HepG2 (cell line): ENCODE data around the gene MYBL2. TPM values are rescaled to one million over a fixed set of nuclear protein-coding genes. Genes with fewer than 3 reads are reported as not detected.

Experiments
- ATAC-seq: fragments of 200-7000 bp; cut with Tn5 transposase; 3 replicates; pipeline ENCODE4 v1.9.1; 2020; ENCODE audit warnings: mild to moderate bottlenecking, moderate library complexity
- BruUV-seq: library from RNA; stranded (reverse); fragments of 400-500 nt; replicated peaks from 2 replicates; lab custom pipeline; 2021; lab: Mats Ljungman, UMichigan
- CTCF ChIA-PET: fragments of 300-600 bp; formaldehyde crosslinking; extraction: SDS; loops from one replicate; lab custom pipeline; 2021; ENCODE audit warnings: low total read pairs, inconsistent platforms, low intra/inter-chr PET ratio; lab: Yijun Ruan, JAX
- POLR2A ChIA-PET: fragments of 350-600 bp; sonication (Branson Sonifier 250); formaldehyde crosslinking; loops from one replicate; lab custom pipeline; 2020; ENCODE audit warnings: antibody characterized with exemption, inconsistent platforms; lab: Yijun Ruan, JAX
- DNase-seq: peaks from one replicate; pipeline ENCODE4 v3.0.0-alpha.2; 2015; ENCODE audit warnings: low spot score
- FAIRE-seq: peaks from 3 replicates; lab custom pipeline; 2011; peaks lifted over from hg19 to GRCh38; lab: Jason Lieb, UNC
- H2AFZ ChIP-seq: one replicate; pipeline ENCODE4 v1.6.1; 2011; ENCODE audit warnings: low read length, inconsistent platforms
- H3K27ac ChIP-seq: fragments of 300-600 bp; 3 replicates; pipeline ENCODE4 v1.8.0; 2011; ENCODE audit warnings: mixed run types, mild to moderate bottlenecking, mixed read lengths, low read length, inconsistent platforms; ENCODE audit not compliant: insufficient read depth; ENCODE audit errors: extremely low read length
- H3K27me3 ChIP-seq, 2 experiments: fragments of 200-600 bp in 1 of 2; 2 replicates in 1 of 2; 3 replicates in 1 of 2; pipeline versions ENCODE4 v1.6.0 to v1.8.0; 2011; ENCODE audit warnings: low read length in 2 of 2, mild to moderate bottlenecking in 2 of 2, moderate library complexity in 2 of 2, inconsistent platforms in 1 of 2; ENCODE audit not compliant: insufficient read depth in 2 of 2, control insufficient read depth in 1 of 2
- H3K36me3 ChIP-seq, 2 experiments: fragments of 200-600 bp in 1 of 2; replicated peaks in 1 of 2; 2 replicates in 1 of 2; 3 replicates in 1 of 2; pipeline versions ENCODE4 v1.5.1 to v1.8.0; 2011; ENCODE audit warnings: low read length in 2 of 2, inconsistent platforms in 1 of 2; ENCODE audit not compliant: insufficient read depth in 2 of 2, control insufficient read depth in 1 of 2
- H3K4me1 ChIP-seq: 2 replicates; pipeline ENCODE4 v1.5.1; 2012; ENCODE audit warnings: low read length, inconsistent platforms; ENCODE audit not compliant: insufficient read depth
- H3K4me2 ChIP-seq: 2 replicates; pipeline ENCODE4 v1.6.0; 2011; ENCODE audit warnings: low read depth, low read length, inconsistent platforms
- H3K4me3 ChIP-seq, 3 experiments: fragments of 200-600 bp in 1 of 3; sonication (generic), shearing (Covaris generic) in 1 of 3; replicated peaks in 1 of 3; 2 replicates each; pipeline ENCODE4 v1.5.1; 2011 to 2016; ENCODE audit warnings: low read length in 3 of 3, inconsistent platforms in 2 of 3, low read depth in 2 of 3, mild to moderate bottlenecking in 2 of 3, control low read depth in 1 of 3, mixed read lengths in 1 of 3; ENCODE audit not compliant: insufficient read depth in 1 of 3
- H3K79me2 ChIP-seq: one replicate; pipeline ENCODE4 v1.6.1; 2011; ENCODE audit warnings: low read length, inconsistent platforms; ENCODE audit not compliant: insufficient read depth
- H3K9ac ChIP-seq: 2 replicates; pipeline ENCODE4 v1.6.0; 2011; ENCODE audit warnings: mild to moderate bottlenecking, low read depth, low read length, inconsistent platforms; ENCODE audit not compliant: insufficient read depth
- H3K9me3 ChIP-seq: 2 replicates; pipeline ENCODE4 v1.5.1; 2012; ENCODE audit warnings: mild to moderate bottlenecking, low read length
- H4K20me1 ChIP-seq: 2 replicates; pipeline ENCODE4 v1.6.0; 2011; ENCODE audit warnings: inconsistent platforms, mild to moderate bottlenecking, low read length, moderate library complexity; ENCODE audit not compliant: insufficient read depth
- AGO2 ChIP-seq: fragments of 200-400 bp; formaldehyde crosslinking; optimal IDR thresholded peaks from 2 replicates; pipeline ENCODE3; 2017; ENCODE audit warnings: mild to moderate bottlenecking, low read depth, low read length, moderate library complexity
- AHR ChIP-seq: IDR thresholded peaks from 2 replicates; pipeline ENCODE4 v1.6.1; 2018; ENCODE audit warnings: missing genetic modification reagents, missing compliant biosample characterization
- CBFB ChIP-seq: sonication (generic); formaldehyde crosslinking; IDR thresholded peaks from 2 replicates; pipeline ENCODE4 v1.4.0; 2020; ENCODE audit warnings: missing genetic modification reagents
- CENPBD1 ChIP-seq: sonication (generic); formaldehyde crosslinking; IDR thresholded peaks from 2 replicates; pipeline ENCODE4 v1.8.0; 2022; ENCODE audit warnings: missing genetic modification reagents, low read depth, mild to moderate bottlenecking, borderline replicate concordance
- DZIP1 ChIP-seq: sonication (generic); formaldehyde crosslinking; IDR thresholded peaks from 2 replicates; pipeline ENCODE4 v1.5.0; 2020; ENCODE audit warnings: mild to moderate bottlenecking, missing genetic modification reagents
- JDP2 ChIP-seq: sonication (generic); formaldehyde crosslinking; IDR thresholded peaks from 2 replicates; pipeline ENCODE4 v1.8.1; 2022; ENCODE audit warnings: missing genetic modification reagents, borderline replicate concordance
- MBNL3 ChIP-seq: fragments of 250-450 bp; sonication (Bioruptor Pico); conservative IDR thresholded peaks from 2 replicates; pipeline ENCODE4 v1.8.0; 2022; ENCODE audit warnings: mild to moderate bottlenecking, inconsistent platforms
- NFKBIZ ChIP-seq: IDR thresholded peaks from 2 replicates; pipeline ENCODE4 v1.6.1; 2018; ENCODE audit warnings: missing genetic modification reagents, missing compliant biosample characterization
- XRCC5 ChIP-seq: fragments of 200-400 bp; formaldehyde crosslinking; optimal IDR thresholded peaks from 2 replicates; pipeline ENCODE3; 2017; ENCODE audit warnings: mild to moderate bottlenecking, low read length
- ZKSCAN8 ChIP-seq: IDR thresholded peaks from 2 replicates; pipeline ENCODE4 v1.6.1; 2016; ENCODE audit warnings: borderline replicate concordance, missing genetic modification reagents, missing compliant biosample characterization
- ZNF142 ChIP-seq: sonication (generic); formaldehyde crosslinking; IDR thresholded peaks from 2 replicates; pipeline ENCODE4 v1.4.0; 2020; ENCODE audit warnings: missing genetic modification reagents
- ZNF543 ChIP-seq: sonication (generic); formaldehyde crosslinking; IDR thresholded peaks from 2 replicates; pipeline ENCODE4 v1.4.0; 2020; ENCODE audit warnings: mild to moderate bottlenecking, missing genetic modification reagents
- ZNF781 ChIP-seq: sonication (generic); formaldehyde crosslinking; IDR thresholded peaks from 2 replicates; pipeline ENCODE4 v1.5.1; 2020; ENCODE audit warnings: borderline replicate concordance, mild to moderate bottlenecking, missing genetic modification reagents; ENCODE audit errors: not compliant biosample characterization
- WGBS: methylation state at CpG from one replicate; pipeline ENCODE4 v1.1.6; 2017; ENCODE audit warnings: low lambda C conversion rate; 5-methylcytosine and 5-hydroxymethylcytosine counted together
- in situ Hi-C: cut with HindIII; loops from 2 replicates; pipeline ENCODE4 v1.10.0; 2017; ENCODE audit warnings: low pct_unique_long_range_greater_than_20kb; ENCODE audit not compliant: extremely low pct_ligation_motif_present
- intact Hi-C: fragments of 100-400 bp; cut with micrococcal nuclease; formaldehyde crosslinking; loops from one replicate; pipeline ENCODE4 v1.10.0; 2022; ENCODE audit not compliant: unreplicated experiment
- polyA plus RNA-seq, 8 experiments: library from polyadenylated mRNA; depleted of rRNA in 3 of 8; stranded (reverse) in 7 of 8; unstranded in 1 of 8; fragments of >200 nt; fragmentation: Illumina TruSeq in 4 of 8; extraction: Trizol in 4 of 8; gene quantifications; 2 replicates each; pipeline versions ENCODE4 v1.2.1 to v1.2.3, GENCODE V29; 2011 to 2016; ENCODE audit warnings: low read depth in 4 of 8, missing spikeins in 1 of 8, mixed read lengths in 1 of 8; ENCODE audit not compliant: insufficient read depth in 1 of 8
- total RNA-seq, 5 experiments: library from RNA; depleted of rRNA; stranded (reverse); fragments of >200 nt; fragmentation: Illumina TruSeq; extraction: Trizol; gene quantifications; 2 replicates each; pipeline ENCODE4 v1.2.3, GENCODE V29; 2016; ENCODE audit warnings: low read depth in 1 of 5

Gene MYBL2
- total and polyA plus RNA-seq, 2 of the 13 experiments (the other 11 are each of a cell fraction or from before 2014, with no cell fraction given) = 11.9 to 66.2 TPM

GRCh38 chr20:43711098-43711654 lies 44.3 kb downstream of the MYBL2 start:
- 96% methylated on average over 14 of the region's 15 CpGs for WGBS
- intact Hi-C loops (no loop called here), in situ Hi-C loops (no loop called here)
- H3K4me3 ChIP-seq = no peak overlapping the region
- no peak for DNase-seq
- no peaks in the 10 kb centered on the region for H4K20me1 ChIP-seq
- no peaks in the 10 kb centered on the region for H3K9me3 ChIP-seq
- no peak; the same call in 2 of the 3 replicates for ATAC-seq
- no peak overlapping the region for H3K27ac ChIP-seq
- no peaks in the 10 kb centered on the region for H3K4me1 ChIP-seq
- no TSS peak for BruUV-seq
- no peak overlapping the region for H2AFZ ChIP-seq
- ChIA-PET CTCF (no interaction called here), POLR2A (no interaction called here)
- no peak for FAIRE-seq
- peaks cover 33 to 54% of the 10 kb centered on the region in 2 experiments for H3K36me3 ChIP-seq
- no peaks in the 10 kb centered on the region for H3K27me3 ChIP-seq
- no peak overlapping the region for H3K4me2 ChIP-seq
- no peaks in the 10 kb centered on the region for H3K79me2 ChIP-seq
- H3K9ac ChIP-seq = no peak overlapping the region
- TF ChIP-seq MBNL3 (CRISPR knock-in tag) (no peak), ZNF142 (CRISPR knock-in tag) (no peak), NFKBIZ (no peak), XRCC5 (no peak), AGO2 (peak; percentile 27), ZNF781 (CRISPR knock-in tag) (no peak), JDP2 (no peak), CBFB (CRISPR knock-in tag) (no peak), ZNF543 (CRISPR knock-in tag) (no peak), ZKSCAN8 (no peak), DZIP1 (0 out of 2 replicates have a peak, but pooled peaks have one; percentile 45), AHR (CRISPR knock-in tag) (no peak), CENPBD1 (CRISPR knock-in tag) (no peak)
